Measurements from ENCODE around the gene RALGDS.

DNA sequence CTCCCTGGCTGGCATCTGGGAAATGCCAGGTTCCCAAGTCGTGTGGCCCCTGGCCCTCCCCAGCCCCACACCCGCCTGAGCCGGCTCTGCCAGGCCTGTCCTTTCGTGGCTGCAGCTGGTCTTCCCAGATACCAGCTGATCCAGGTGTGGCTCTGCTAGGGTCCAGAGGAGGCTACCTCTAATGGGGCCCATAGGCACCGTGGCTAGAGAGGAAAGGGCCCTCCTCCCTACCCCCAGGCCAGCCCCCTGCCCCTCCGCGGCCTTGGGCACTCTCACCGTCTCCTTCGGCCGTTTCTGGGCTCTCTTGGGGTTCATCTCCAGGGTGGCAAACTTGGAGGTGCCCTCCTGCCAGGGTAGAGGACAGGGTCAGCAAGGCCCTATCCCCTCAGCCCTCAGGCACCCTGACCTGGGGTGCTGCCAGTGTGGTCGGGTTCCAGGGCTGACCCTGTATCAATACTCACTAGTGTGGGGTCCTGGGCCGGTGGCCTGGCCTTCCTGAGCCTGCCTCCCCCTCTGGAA lies 17.0 kb downstream of the RALGDS start:
- no peak for TF ChIP-seq L3MBTL2 (conservative IDR thresholded peaks at IDR 0.05)
- no peak for TF ChIP-seq SP1 (IDR thresholded peaks at IDR 0.05)
- TF ChIP-seq SUZ12 (IDR thresholded peaks at IDR 0.05), result no peak
- no peak for TF ChIP-seq FOXA1 (IDR thresholded peaks at IDR 0.05)
- TF ChIP-seq LEF1 (IDR thresholded peaks at IDR 0.05; ENCODE audit: borderline replicate concordance), result no peak

All from HEK293T (cell line).